Panc1 (cell line): ENCODE results near the gene DONSON.

Experiments used
- CTCF ChIP-seq: fragments of 450-650 bp; IDR thresholded peaks from 2 replicates; pipeline ENCODE4 v1.5.1; 2017; ENCODE audit warnings: mild to moderate bottlenecking
- POLR2AphosphoS5 ChIP-seq: IDR thresholded peaks from 2 replicates; pipeline ENCODE4 v1.6.1; 2012; ENCODE audit warnings: mild to moderate bottlenecking, low read depth, low read length, moderate library complexity
- SIN3A ChIP-seq: IDR thresholded peaks from 2 replicates; pipeline ENCODE4 v1.6.1; 2012; ENCODE audit warnings: low read depth, mild to moderate bottlenecking, low read length, moderate library complexity, borderline replicate concordance; ENCODE audit not compliant: insufficient read depth
- TCF7L2 ChIP-seq: IDR thresholded peaks from 2 replicates; pipeline ENCODE4 v1.6.1; 2011; ENCODE audit warnings: mild to moderate bottlenecking, low read depth, low read length, inconsistent platforms

GRCh38 chr21:33541756-33542639 is 46.5 kb downstream of the DONSON start, which contains the start of gene GART:
- TF ChIP-seq CTCF (no peak), TCF7L2 (no peak), POLR2AphosphoS5 (peak; percentile 63), SIN3A (peak; percentile 75; the same call in 1 of the 2 replicates)
